HEK293 (cell line): ENCODE measurements around the gene PLCG2.
"Not testable (repeated sequence)": the region's sequence is repeated elsewhere in the genome, so short reads cannot be mapped to it uniquely, and the experiment has no call there.

Source experiments
- CTCF ChIA-PET: fragments of 350-600 bp; formaldehyde crosslinking; extraction: SDS; loops from one replicate; lab custom pipeline; 2021; ENCODE audit warnings: antibody characterized with exemption; lab: Yijun Ruan, JAX
- POLR2A ChIA-PET: fragments of 300-600 bp; formaldehyde crosslinking; extraction: SDS; loops from one replicate; lab custom pipeline; 2020; ENCODE audit warnings: antibody characterized with exemption, inconsistent platforms; lab: Yijun Ruan, JAX
- H3K27ac ChIP-seq: fragments of 200-500 bp; sonication (Bioruptor generic); 2 replicates; pipeline ENCODE4 v1.5.1; 2014; ENCODE audit warnings: low read depth, low read length, control low read depth, inconsistent platforms; ENCODE audit errors: extremely low read depth
- H3K36me3 ChIP-seq, 2 experiments: fragments of 200-500 bp in 1 of 2; sonication (Bioruptor generic) in 1 of 2; 1 replicate in 1 of 2; 2 replicates in 1 of 2; pipeline ENCODE4 v1.5.1; 2014 to 2017; ENCODE audit warnings: inconsistent platforms in 2 of 2, low read length in 2 of 2; ENCODE audit not compliant: control insufficient read depth in 2 of 2, insufficient read depth in 1 of 2
- H3K4me1 ChIP-seq: fragments of 200-500 bp; sonication (Bioruptor generic); 2 replicates; pipeline ENCODE4 v1.5.1; 2014; ENCODE audit warnings: mild to moderate bottlenecking, low read length, inconsistent platforms; ENCODE audit not compliant: control insufficient read depth, insufficient read depth
- H3K4me3 ChIP-seq: 2 replicates; pipeline ENCODE4 v1.5.1; 2011; ENCODE audit warnings: low read depth, mild to moderate bottlenecking, control low read depth, low read length, moderate library complexity
- H3K9me3 ChIP-seq: fragments of 200-500 bp; sonication (Bioruptor generic); 2 replicates; pipeline ENCODE4 v1.5.1; 2014; ENCODE audit warnings: low read depth, low read length, inconsistent platforms; ENCODE audit not compliant: control insufficient read depth, insufficient read depth
- GLI2 ChIP-seq: fragments of 450-650 bp; formaldehyde crosslinking; IDR thresholded peaks from 2 replicates; pipeline ENCODE4; 2017; ENCODE audit warnings: missing biosample characterization, missing genetic modification characterization, low read depth, borderline replicate concordance
- GLI4 ChIP-seq: fragments of 450-650 bp; formaldehyde crosslinking; IDR thresholded peaks from 2 replicates; pipeline ENCODE4 v1.5.1; 2016; ENCODE audit warnings: missing biosample characterization, missing genetic modification characterization
- HIC1 ChIP-seq: fragments of 450-650 bp; formaldehyde crosslinking; IDR thresholded peaks from 2 replicates; pipeline ENCODE4 v1.5.1; 2016; ENCODE audit warnings: missing biosample characterization, missing genetic modification characterization
- KLF16 ChIP-seq: fragments of 450-650 bp; formaldehyde crosslinking; IDR thresholded peaks from 2 replicates; pipeline ENCODE4 v1.5.1; 2017; ENCODE audit warnings: missing biosample characterization, missing genetic modification characterization
- KLF8 ChIP-seq: fragments of 450-650 bp; formaldehyde crosslinking; IDR thresholded peaks from 2 replicates; pipeline ENCODE4 v1.5.1; 2016; ENCODE audit warnings: missing biosample characterization, missing genetic modification characterization
- REPIN1 ChIP-seq: fragments of 450-650 bp; formaldehyde crosslinking; IDR thresholded peaks from 2 replicates; pipeline ENCODE4 v1.5.1; 2017; ENCODE audit warnings: missing biosample characterization, missing genetic modification characterization, low read depth
- ZFP3 ChIP-seq: fragments of 450-650 bp; formaldehyde crosslinking; IDR thresholded peaks from 2 replicates; pipeline ENCODE4 v1.5.1; 2016; ENCODE audit warnings: low read depth, missing biosample characterization, missing genetic modification characterization
- ZIC2 ChIP-seq: fragments of 450-650 bp; formaldehyde crosslinking; IDR thresholded peaks from 2 replicates; pipeline ENCODE4 v1.5.1; 2016; ENCODE audit warnings: missing biosample characterization, missing genetic modification characterization
- ZNF112 ChIP-seq: fragments of 450-650 bp; formaldehyde crosslinking; IDR thresholded peaks from 2 replicates; pipeline ENCODE4 v1.5.0; 2017; ENCODE audit warnings: missing biosample characterization, missing genetic modification characterization
- ZNF211 ChIP-seq: fragments of 450-650 bp; formaldehyde crosslinking; IDR thresholded peaks from 2 replicates; pipeline ENCODE4 v1.5.1; 2016; ENCODE audit warnings: low read depth, missing biosample characterization, missing genetic modification characterization
- ZNF335 ChIP-seq: fragments of 450-650 bp; formaldehyde crosslinking; conservative IDR thresholded peaks from 2 replicates; pipeline ENCODE4 v1.5.1; 2016; ENCODE audit warnings: missing biosample characterization, missing genetic modification characterization
- ZNF341 ChIP-seq: fragments of 450-650 bp; formaldehyde crosslinking; IDR thresholded peaks from 2 replicates; pipeline ENCODE4; 2016; ENCODE audit warnings: low read depth, missing biosample characterization, missing genetic modification characterization
- ZNF514 ChIP-seq: fragments of 450-650 bp; formaldehyde crosslinking; IDR thresholded peaks from 2 replicates; pipeline ENCODE4 v1.5.1; 2016; ENCODE audit warnings: missing biosample characterization, missing genetic modification characterization
- ZNF518A ChIP-seq: fragments of 450-650 bp; formaldehyde crosslinking; conservative IDR thresholded peaks from 2 replicates; pipeline ENCODE4 v1.5.1; 2016; ENCODE audit warnings: low read depth, missing biosample characterization, missing genetic modification characterization
- ZNF529 ChIP-seq: fragments of 450-650 bp; formaldehyde crosslinking; IDR thresholded peaks from 2 replicates; pipeline ENCODE4 v1.5.1; 2017; ENCODE audit warnings: missing genetic modification characterization, missing biosample characterization; ENCODE audit not compliant: insufficient replicate concordance
- ZNF768 ChIP-seq: fragments of 450-650 bp; formaldehyde crosslinking; IDR thresholded peaks from 2 replicates; pipeline ENCODE4 v1.5.1; 2018; ENCODE audit warnings: missing biosample characterization, mild to moderate bottlenecking, missing genetic modification characterization
- ZNF792 ChIP-seq: fragments of 450-650 bp; formaldehyde crosslinking; IDR thresholded peaks from 2 replicates; pipeline ENCODE4 v1.5.1; 2016; ENCODE audit warnings: missing biosample characterization, missing genetic modification characterization
- TF ChIP-seq, protein P1 (sequence below): fragments of 450-650 bp; formaldehyde crosslinking; IDR thresholded peaks from 2 replicates; pipeline ENCODE4 v1.5.1; 2016; ENCODE audit warnings: missing biosample characterization, missing genetic modification characterization

Gene PLCG2

GRCh38 chr16:81932668-81933067 is 153.6 kb downstream of the PLCG2 start:
- TF ChIP-seq REPIN1 (no peak), ZNF768 (tag by site-specific recombination) (no peak), ZNF211 (no peak), GLI2 (tag by site-specific recombination) (no peak), ZNF341 (tag by site-specific recombination) (no peak), ZNF112 (tag by site-specific recombination) (no peak)
- H3K27ac ChIP-seq, result no peak overlapping the region
- no peaks in the 10 kb centered on the region for H3K4me1 ChIP-seq
- H3K9me3 ChIP-seq, result no peaks in the 10 kb centered on the region
- no peak overlapping the region for H3K4me3 ChIP-seq
- H3K36me3 ChIP-seq, result peaks cover 0 to 8% of the 10 kb centered on the region in 2 experiments; a peak in 1 of 3 replicates
- ChIA-PET POLR2A (no interaction called here), CTCF (interaction anchor here (1.4 to 1.7 kb wide), 3 partner anchors 43 to 298 kb away, joined by 4 to 5 read pairs (median 5); no protein-coding TSS in a partner anchor)

GRCh38 chr16:81933361-81933760 is 154.3 kb downstream of the PLCG2 start:
- Histone ChIP-seq H3K4me3 (no peak overlapping the region), H3K9me3 (no peaks in the 10 kb centered on the region), H3K4me1 (no peaks in the 10 kb centered on the region), H3K36me3 (peaks cover 0 to 8% of the 10 kb centered on the region in 2 experiments; a peak in 1 of 3 replicates), H3K27ac (no peak overlapping the region)
- ChIA-PET CTCF (interaction anchor here (0.6 to 1.7 kb wide), 5 partner anchors 44 to 297 kb away, joined by 3 to 5 read pairs (median 4); no protein-coding TSS in a partner anchor), POLR2A (no interaction called here)
- TF ChIP-seq ZIC2 (tag by site-specific recombination), result no peak
- TF ChIP-seq ZFP3 (tag by site-specific recombination), result no peak
- no peak for TF ChIP-seq KLF16 (tag by site-specific recombination)
- TF ChIP-seq ZNF514 (tag by site-specific recombination), result no peak
- TF ChIP-seq HIC1 (tag by site-specific recombination), result no peak

DNA sequence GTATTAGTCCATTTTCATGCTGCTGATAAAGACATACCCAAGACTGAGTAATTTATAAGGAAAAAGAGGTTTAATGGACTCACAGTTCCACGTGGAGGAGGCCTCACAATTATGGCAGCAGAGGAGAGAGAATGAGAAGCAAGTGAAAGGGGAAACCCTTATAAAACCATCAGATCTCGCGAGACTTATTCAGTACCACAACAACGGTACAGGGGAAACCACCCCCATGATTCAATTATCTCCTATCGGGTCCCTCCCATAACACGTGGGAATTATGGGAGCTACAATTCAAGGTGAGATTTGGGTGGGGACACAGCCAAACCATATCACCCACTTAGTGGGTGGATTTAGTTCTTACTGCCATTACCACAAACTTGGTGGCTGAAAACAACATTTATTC is 155.6 kb downstream of the PLCG2 start:
- POLR2A ChIA-PET, H3K4me1 ChIP-seq, H3K9me3 ChIP-seq, H3K4me3 ChIP-seq, H3K36me3 ChIP-seq, H3K27ac ChIP-seq: not testable (repeated sequence)
- CTCF ChIA-PET, result interaction anchor here (0.6 kb wide), 1 partner anchor 296 kb away, joined by 3 read pairs; no protein-coding TSS in a partner anchor

DNA sequence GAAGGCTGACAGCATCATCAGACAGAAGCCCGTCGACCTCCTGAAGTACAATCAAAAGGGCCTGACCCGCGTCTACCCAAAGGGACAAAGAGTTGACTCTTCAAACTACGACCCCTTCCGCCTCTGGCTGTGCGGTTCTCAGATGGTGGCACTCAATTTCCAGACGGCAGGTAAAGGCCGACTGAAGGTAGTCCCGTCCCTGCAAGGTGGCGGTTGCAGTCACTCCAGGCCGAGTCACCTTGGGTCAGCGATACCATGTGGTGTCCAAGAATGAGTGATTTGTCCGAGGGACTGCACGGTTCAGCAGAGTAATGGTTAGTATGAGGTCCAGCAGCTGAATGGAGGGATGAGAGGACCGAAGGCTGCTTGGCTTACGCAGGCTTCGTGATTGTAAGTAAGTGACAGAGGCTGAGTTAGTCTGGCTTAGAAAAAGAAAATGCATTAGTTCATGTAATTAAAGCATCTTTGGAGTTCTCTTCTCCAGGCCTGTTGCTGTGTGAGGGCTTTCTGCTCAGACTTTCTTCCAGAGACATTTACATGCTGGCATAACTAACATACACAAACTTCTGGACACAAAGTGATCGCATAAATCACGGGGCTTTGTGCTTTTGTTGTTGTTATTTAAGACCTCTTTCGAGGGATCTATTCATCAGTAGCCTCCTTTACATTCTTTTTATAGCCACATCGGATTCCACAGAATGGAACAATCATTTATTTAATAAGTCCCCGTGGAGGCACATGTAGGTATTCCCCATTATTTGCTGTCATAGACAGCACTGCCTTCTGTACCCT is 157.3 kb downstream of the PLCG2 start:
- ChIA-PET CTCF (no interaction called here), POLR2A (no interaction called here)
- peaks cover 0 to 8% of the 10 kb centered on the region in 2 experiments; a peak in 1 of 3 replicates for H3K36me3 ChIP-seq
- H3K27ac ChIP-seq, result no peak overlapping the region
- H3K9me3 ChIP-seq, result no peaks in the 10 kb centered on the region
- no peak overlapping the region for H3K4me3 ChIP-seq
- H3K4me1 ChIP-seq, result no peaks in the 10 kb centered on the region
- TF ChIP-seq GLI4 (tag by site-specific recombination), result no peak
- no peak for TF ChIP-seq ZNF792 (tag by site-specific recombination)
- no peak for TF ChIP-seq ZNF335 (tag by site-specific recombination)
- no peak for TF ChIP-seq ZNF518A (tag by site-specific recombination)
- TF ChIP-seq, protein P1, sequence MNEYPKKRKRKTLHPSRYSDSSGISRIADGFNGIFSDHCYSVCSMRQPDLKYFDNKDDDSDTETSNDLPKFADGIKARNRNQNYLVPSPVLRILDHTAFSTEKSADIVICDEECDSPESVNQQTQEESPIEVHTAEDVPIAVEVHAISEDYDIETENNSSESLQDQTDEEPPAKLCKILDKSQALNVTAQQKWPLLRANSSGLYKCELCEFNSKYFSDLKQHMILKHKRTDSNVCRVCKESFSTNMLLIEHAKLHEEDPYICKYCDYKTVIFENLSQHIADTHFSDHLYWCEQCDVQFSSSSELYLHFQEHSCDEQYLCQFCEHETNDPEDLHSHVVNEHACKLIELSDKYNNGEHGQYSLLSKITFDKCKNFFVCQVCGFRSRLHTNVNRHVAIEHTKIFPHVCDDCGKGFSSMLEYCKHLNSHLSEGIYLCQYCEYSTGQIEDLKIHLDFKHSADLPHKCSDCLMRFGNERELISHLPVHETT (tag by site-specific recombination), result no peak
- TF ChIP-seq ZNF529 (tag by site-specific recombination), result no peak
- TF ChIP-seq KLF8, result no peak
